ENCODE data around the gene LARGE2. TPM values are rescaled to one million over a fixed set of nuclear protein-coding genes. Genes with fewer than 3 reads are reported as not detected.
A peak's percentile ranks its signal among the peaks of the same experiment; 100 is the strongest.

Gene LARGE2
- total and polyA plus RNA-seq, 3 experiments from 2014 or later = 2.6 to 14.4 (median 3.2) TPM

DNA sequence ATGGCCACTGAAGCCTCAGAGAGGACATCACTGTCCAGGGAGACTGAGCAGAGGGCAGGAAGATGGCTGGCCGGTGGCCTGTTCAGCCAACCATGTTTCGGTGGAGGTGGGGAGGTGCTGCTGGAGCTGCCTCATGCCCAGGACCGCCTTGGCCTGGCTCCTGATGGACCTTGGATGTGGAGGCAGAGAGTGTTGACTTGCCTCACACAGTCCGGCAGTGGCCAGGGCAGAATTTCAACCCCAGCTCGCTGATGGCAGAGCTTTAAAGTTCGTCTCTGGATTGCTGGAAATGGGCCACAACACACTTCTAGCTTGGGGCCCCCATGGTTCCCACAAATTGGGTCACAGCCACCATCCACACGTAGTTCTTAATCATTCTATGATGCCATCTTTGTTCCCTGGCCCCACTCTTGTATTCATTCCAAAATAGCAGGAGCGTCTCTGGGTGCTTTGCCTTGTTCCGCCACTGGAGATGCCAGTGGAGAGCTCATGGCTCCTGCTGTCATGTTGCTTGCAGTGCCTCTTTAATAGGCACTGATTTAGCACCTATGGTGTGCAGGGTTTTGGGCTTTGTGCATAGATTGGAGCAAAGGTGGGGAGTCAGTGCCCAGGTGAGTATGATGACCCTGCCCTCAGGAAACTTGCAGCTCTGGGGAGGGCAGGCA, 31.4 kb upstream of the LARGE2 start:
- ChIA-PET POLR2A (no interaction called here), CTCF (no interaction called here)
- Histone ChIP-seq H3K9me3 (ENCODE audit: low read length) (no peaks in the 10 kb centered on the region), H3K27ac (ENCODE audit: low read depth, low read length) (no peak overlapping the region), H3K4me1 (ENCODE audit: insufficient read depth, low read length) (no peaks in the 10 kb centered on the region), H3K36me3 (ENCODE audit: insufficient read depth, low read length) (no peaks in the 10 kb centered on the region), H3K4me3 (ENCODE audit: low read length) (no peak overlapping the region), H3K27me3 (ENCODE audit: insufficient read depth, low read length, poor library complexity, severe bottlenecking) (peaks cover 2% of the 10 kb centered on the region)
- no peak for DNase-seq
- H3K4me3 Mint-ChIP-seq = no peak overlapping the region
- H3K27me3 Mint-ChIP-seq = peaks cover 16 to 31% of the 10 kb centered on the region in 2 donors
- H3K4me1 Mint-ChIP-seq = no peaks in the 10 kb centered on the region
- H3K36me3 Mint-ChIP-seq = peaks cover 0 to 5% (median 2%) of the 10 kb centered on the region in 3 donors
- no peaks in the 10 kb centered on the region for H3K9me3 Mint-ChIP-seq
- H3K27ac Mint-ChIP-seq = no peak overlapping the region

GRCh38 chr11:45892856-45893255, 29.6 kb upstream of the LARGE2 start:
- Histone ChIP-seq H3K4me3 (ENCODE audit: low read length) (no peak overlapping the region), H3K36me3 (ENCODE audit: insufficient read depth, low read length) (no peaks in the 10 kb centered on the region), H3K9me3 (ENCODE audit: low read length) (no peaks in the 10 kb centered on the region), H3K4me1 (ENCODE audit: insufficient read depth, low read length) (no peaks in the 10 kb centered on the region), H3K27ac (ENCODE audit: low read depth, low read length) (no peak overlapping the region), H3K27me3 (ENCODE audit: insufficient read depth, low read length, poor library complexity, severe bottlenecking) (peaks cover 5% of the 10 kb centered on the region)
- ChIA-PET POLR2A (no interaction called here), CTCF (no interaction called here)
- peaks cover 0 to 5% (median 2%) of the 10 kb centered on the region in 3 donors for H3K36me3 Mint-ChIP-seq
- peaks cover 16 to 38% of the 10 kb centered on the region in 2 donors for H3K27me3 Mint-ChIP-seq
- H3K4me3 Mint-ChIP-seq = no peak overlapping the region
- H3K9me3 Mint-ChIP-seq = no peaks in the 10 kb centered on the region
- no peak for DNase-seq
- H3K27ac Mint-ChIP-seq = no peak overlapping the region
- H3K4me1 Mint-ChIP-seq = no peaks in the 10 kb centered on the region

DNA sequence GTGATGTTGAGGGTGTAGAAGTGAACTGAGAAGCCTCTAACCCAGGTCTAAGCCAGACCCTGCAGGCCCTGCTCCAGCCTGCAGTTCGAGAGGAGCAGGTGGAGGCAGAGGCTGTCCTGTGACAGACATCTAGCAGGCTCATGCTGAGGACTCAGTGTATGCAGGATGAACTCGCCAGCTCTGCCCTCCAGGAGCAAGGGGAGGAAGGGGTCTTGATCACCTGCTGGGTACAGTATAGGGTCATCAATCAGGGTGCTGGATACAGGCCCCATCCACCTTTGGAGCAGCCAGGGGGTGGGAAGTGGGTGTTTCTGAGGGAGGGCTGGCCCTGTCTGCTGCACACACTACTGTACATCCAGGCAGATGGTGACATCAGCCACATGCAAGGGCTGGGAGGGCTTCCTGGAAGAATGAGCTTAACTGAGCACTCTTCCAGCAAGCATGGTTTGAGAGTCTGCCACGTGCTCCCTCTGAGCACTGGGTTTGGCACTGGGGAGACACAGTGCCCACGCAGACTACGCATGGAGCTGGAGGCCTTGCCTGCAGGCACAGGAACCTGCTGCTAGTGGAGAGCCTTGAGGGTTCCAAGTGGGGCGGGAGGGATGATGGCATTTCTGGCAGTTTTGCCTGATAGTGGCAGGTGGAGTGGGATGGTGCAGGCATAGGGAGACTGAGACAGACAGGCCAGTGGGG, 27.8 kb upstream of the LARGE2 start:
- POLR2A ChIA-PET = interaction anchor here (0.6 kb wide), 1 partner anchor 112 kb away, joined by 3 read pairs; no protein-coding TSS in a partner anchor
- CTCF ChIA-PET = interaction anchor here (1.2 to 1.5 kb wide), 2 partner anchors 10 to 22 kb away, joined by 3 to 4 read pairs; no protein-coding TSS in a partner anchor
- Histone ChIP-seq H3K27ac (ENCODE audit: low read depth, low read length) (no peak overlapping the region), H3K9me3 (ENCODE audit: low read length) (no peaks in the 10 kb centered on the region), H3K4me1 (ENCODE audit: insufficient read depth, low read length) (peaks cover 9% of the 10 kb centered on the region), H3K27me3 (ENCODE audit: insufficient read depth, low read length, poor library complexity, severe bottlenecking) (peaks cover 21% of the 10 kb centered on the region), H3K36me3 (ENCODE audit: insufficient read depth, low read length) (no peaks in the 10 kb centered on the region), H3K4me3 (ENCODE audit: low read length) (no peak overlapping the region)
- no peak for DNase-seq
- H3K36me3 Mint-ChIP-seq = peaks cover 0 to 5% (median 2%) of the 10 kb centered on the region in 3 donors
- peak overlapping the region in 1 of 8 donors; percentile 8 for H3K27ac Mint-ChIP-seq
- H3K27me3 Mint-ChIP-seq = peaks cover 19 to 52% of the 10 kb centered on the region in 2 donors
- H3K4me1 Mint-ChIP-seq = peaks cover 0 to 9% (median 0%) of the 10 kb centered on the region in 3 donors
- H3K9me3 Mint-ChIP-seq = no peaks in the 10 kb centered on the region
- H3K4me3 Mint-ChIP-seq = no peak overlapping the region

GRCh38 chr11:45895553-45896259, 26.8 kb upstream of the LARGE2 start:
- CTCF ChIA-PET = interaction anchor here (1.1 to 1.5 kb wide), 3 partner anchors 23 to 111 kb away, joined by 3 to 4 read pairs (median 3); no protein-coding TSS in a partner anchor
- H3K4me1 Mint-ChIP-seq = peaks cover 0 to 13% (median 1%) of the 10 kb centered on the region in 3 donors
- H3K27ac Mint-ChIP-seq = no peak overlapping the region

GRCh38 chr11:45896422-45896984, 26.0 kb upstream of the LARGE2 start:
- ChIA-PET POLR2A (no interaction called here), CTCF (interaction anchor here (1.1 kb wide), 2 partner anchors 69 to 110 kb away, joined by 3 read pairs; no protein-coding TSS in a partner anchor)
- DNase-seq = no peak
- Histone ChIP-seq H3K4me3 (ENCODE audit: low read length) (no peak overlapping the region), H3K36me3 (ENCODE audit: insufficient read depth, low read length) (no peaks in the 10 kb centered on the region), H3K27ac (ENCODE audit: low read depth, low read length) (no peak overlapping the region), H3K4me1 (ENCODE audit: insufficient read depth, low read length) (peaks cover 9% of the 10 kb centered on the region), H3K27me3 (ENCODE audit: insufficient read depth, low read length, poor library complexity, severe bottlenecking) (peaks cover 24% of the 10 kb centered on the region), H3K9me3 (ENCODE audit: low read length) (no peaks in the 10 kb centered on the region)
- Mint-ChIP-seq H3K27me3 (peaks cover 22 to 49% of the 10 kb centered on the region in 2 donors), H3K27ac (no peak overlapping the region), H3K36me3 (peaks cover 0 to 5% (median 0%) of the 10 kb centered on the region in 3 donors), H3K4me3 (no peak overlapping the region), H3K9me3 (no peaks in the 10 kb centered on the region), H3K4me1 (peaks cover 0 to 14% (median 1%) of the 10 kb centered on the region in 3 donors)

More at GRCh38 chr11:45895553-45896259, 26.8 kb upstream of the LARGE2 start:
- Histone ChIP-seq H3K36me3 (ENCODE audit: insufficient read depth, low read length) (no peaks in the 10 kb centered on the region), H3K4me1 (ENCODE audit: insufficient read depth, low read length) (peaks cover 9% of the 10 kb centered on the region), H3K27ac (ENCODE audit: low read depth, low read length) (no peak overlapping the region), H3K27me3 (ENCODE audit: insufficient read depth, low read length, poor library complexity, severe bottlenecking) (peaks cover 24% of the 10 kb centered on the region), H3K9me3 (ENCODE audit: low read length) (no peaks in the 10 kb centered on the region), H3K4me3 (ENCODE audit: low read length) (no peak overlapping the region)
- POLR2A ChIA-PET = interaction anchor here (0.6 kb wide), 1 partner anchor 111 kb away, joined by 3 read pairs; no protein-coding TSS in a partner anchor
- Mint-ChIP-seq H3K36me3 (peaks cover 0 to 5% (median 2%) of the 10 kb centered on the region in 3 donors), H3K9me3 (no peaks in the 10 kb centered on the region), H3K27me3 (peaks cover 20 to 48% of the 10 kb centered on the region in 2 donors), H3K4me3 (no peak overlapping the region)
- no peak for DNase-seq

DNA sequence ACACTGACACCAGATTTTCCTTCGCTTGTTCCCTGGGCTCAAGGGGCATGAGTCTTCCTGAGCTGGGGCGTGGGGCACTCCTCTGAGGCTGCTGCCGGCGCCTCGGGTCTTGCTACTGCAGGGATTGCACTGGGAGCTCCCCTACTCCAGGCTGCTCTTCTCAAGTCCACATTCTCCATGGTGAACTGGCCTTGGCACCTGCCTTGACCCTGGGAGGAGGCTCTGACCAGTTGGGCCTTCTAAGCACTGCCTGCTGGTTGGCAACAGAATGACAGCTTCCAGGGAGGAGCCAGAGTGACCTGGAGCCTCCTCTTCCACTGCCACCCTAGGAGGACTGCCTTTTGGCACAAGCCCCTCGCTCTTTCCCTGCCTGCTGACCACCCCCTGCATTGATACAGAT, 24.9 kb upstream of the LARGE2 start:
- no peaks in the 10 kb centered on the region for H3K36me3 ChIP-seq (ENCODE audit: insufficient read depth, low read length)
- no peaks in the 10 kb centered on the region for H3K9me3 ChIP-seq (ENCODE audit: low read length)
- no peak for DNase-seq
- Mint-ChIP-seq H3K4me1 (peaks cover 0 to 14% (median 1%) of the 10 kb centered on the region in 3 donors), H3K27me3 (peaks cover 21 to 46% of the 10 kb centered on the region in 2 donors), H3K9me3 (no peaks in the 10 kb centered on the region), H3K4me3 (no peak overlapping the region), H3K36me3 (peaks cover 0 to 5% (median 0%) of the 10 kb centered on the region in 3 donors), H3K27ac (peak overlapping the region in 1 of 8 donors; percentile 70)
- CTCF ChIA-PET = no interaction called here
- peaks cover 24% of the 10 kb centered on the region for H3K27me3 ChIP-seq (ENCODE audit: insufficient read depth, low read length, poor library complexity, severe bottlenecking)
- no peak overlapping the region for H3K27ac ChIP-seq (ENCODE audit: low read depth, low read length)
- H3K4me3 ChIP-seq (ENCODE audit: low read length) = no peak overlapping the region
- POLR2A ChIA-PET = no interaction called here
- H3K4me1 ChIP-seq (ENCODE audit: insufficient read depth, low read length) = peaks cover 9% of the 10 kb centered on the region

DNA sequence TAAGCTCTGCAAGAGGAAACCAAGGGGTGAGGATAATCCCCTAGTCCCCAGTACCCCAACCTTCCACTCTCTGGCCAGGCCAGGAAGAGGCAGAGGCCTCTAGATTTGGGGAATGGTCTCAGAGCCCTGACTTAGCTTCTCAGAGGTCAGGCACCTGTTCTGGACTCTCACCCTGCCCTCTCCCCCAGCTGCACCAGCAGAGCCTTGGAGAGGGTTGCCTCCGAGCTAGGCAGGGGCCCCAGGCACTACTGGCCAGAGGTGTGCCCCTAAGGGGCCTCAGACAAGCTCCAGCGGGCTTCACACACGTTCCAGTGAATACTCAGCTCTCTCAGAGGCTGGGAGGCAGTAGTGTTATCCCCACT, 23.4 kb upstream of the LARGE2 start:
- Histone ChIP-seq H3K4me3 (ENCODE audit: low read length) (no peak overlapping the region), H3K36me3 (ENCODE audit: insufficient read depth, low read length) (no peaks in the 10 kb centered on the region), H3K27ac (ENCODE audit: low read depth, low read length) (no peak overlapping the region), H3K4me1 (ENCODE audit: insufficient read depth, low read length) (peaks cover 9% of the 10 kb centered on the region), H3K27me3 (ENCODE audit: insufficient read depth, low read length, poor library complexity, severe bottlenecking) (peaks cover 24% of the 10 kb centered on the region), H3K9me3 (ENCODE audit: low read length) (no peaks in the 10 kb centered on the region)
- Mint-ChIP-seq H3K4me3 (peak overlapping the region; percentile 60 to 85 (median 71)), H3K9me3 (no peaks in the 10 kb centered on the region), H3K27ac (peak overlapping the region in 3 of 8 donors; percentile 59 to 75 (median 60)), H3K4me1 (peaks cover 0 to 14% (median 1%) of the 10 kb centered on the region in 3 donors), H3K36me3 (peaks cover 0 to 5% (median 0%) of the 10 kb centered on the region in 3 donors), H3K27me3 (peaks cover 15 to 43% of the 10 kb centered on the region in 2 donors)
- POLR2A ChIA-PET = interaction anchor here (0.6 kb wide), 1 partner anchor 110 kb away, joined by 8 read pairs; no protein-coding TSS in a partner anchor
- DNase-seq = no peak
- CTCF ChIA-PET = no interaction called here

Measured in CD8-positive, alpha-beta memory T cell (primary cell).